H1 (cell line): ENCODE measurements around the gene EFR3B.

Experiments
- ASH2L ChIP-seq: fragments of 200-600, 300-600 bp; sonication (generic); IDR thresholded peaks from one replicate; pipeline ENCODE4 v1.7.1; 2017; ENCODE audit warnings: low read length
- CREB1 ChIP-seq: IDR thresholded peaks from 2 replicates; pipeline ENCODE4 v1.6.1; 2012; ENCODE audit warnings: inconsistent platforms
- CTCF ChIP-seq, 3 experiments: IDR thresholded peaks; 1 replicate in 2 of 3; 2 replicates in 1 of 3; pipeline versions ENCODE4 v1.5.1 to v1.6.1; 2011; ENCODE audit warnings: low read length in 3 of 3, mild to moderate bottlenecking in 3 of 3, inconsistent platforms in 2 of 3, low read depth in 1 of 3, moderate library complexity in 1 of 3; ENCODE audit not compliant: insufficient read depth in 1 of 3; ENCODE audit errors: control extremely low read depth in 1 of 3
- EGR1 ChIP-seq: IDR thresholded peaks from 2 replicates; pipeline ENCODE4 v1.6.1; 2011; ENCODE audit warnings: low read depth, low read length, borderline replicate concordance
- EP300 ChIP-seq, 2 experiments: IDR thresholded peaks; 1 replicate in 1 of 2; 2 replicates in 1 of 2; pipeline ENCODE4 v1.6.1; 2011 to 2012; ENCODE audit warnings: low read depth in 2 of 2, low read length in 2 of 2, mild to moderate bottlenecking in 2 of 2, borderline replicate concordance in 1 of 2, inconsistent platforms in 1 of 2, moderate library complexity in 1 of 2
- EZH2 ChIP-seq: fragments of 200-600 bp; sonication (generic); IDR thresholded peaks from 2 replicates; pipeline ENCODE4 v1.7.1; 2012; ENCODE audit warnings: low read depth, mild to moderate bottlenecking, moderate library complexity, low read length, inconsistent platforms; ENCODE audit not compliant: severe bottlenecking
- FOSL1 ChIP-seq: IDR thresholded peaks from 2 replicates; pipeline ENCODE4 v1.6.1; 2011; ENCODE audit warnings: mild to moderate bottlenecking, low read depth, low read length, moderate library complexity; ENCODE audit not compliant: insufficient read depth
- JUND ChIP-seq: IDR thresholded peaks from 2 replicates; pipeline ENCODE4 v1.6.1; 2011; ENCODE audit warnings: mild to moderate bottlenecking, improper control_type of control experiment, low read length
- PHF8 ChIP-seq: fragments of 200-600 bp; sonication (generic); conservative IDR thresholded peaks from 2 replicates; pipeline ENCODE4 v1.7.1; 2012; ENCODE audit warnings: low read depth, mild to moderate bottlenecking, inconsistent platforms, low read length, moderate library complexity
- POLR2A ChIP-seq, 2 experiments: IDR thresholded peaks; 1 replicate in 1 of 2; 2 replicates in 1 of 2; pipeline ENCODE4 v1.6.1; 2011; ENCODE audit warnings: low read depth in 2 of 2, low read length in 2 of 2, mild to moderate bottlenecking in 2 of 2; ENCODE audit errors: control extremely low read depth in 1 of 2
- POLR2AphosphoS5 ChIP-seq: IDR thresholded peaks from 2 replicates; pipeline ENCODE4 v1.6.1; 2011; ENCODE audit warnings: low read depth, low read length
- SUZ12 ChIP-seq: fragments of 200-600 bp; sonication (generic); IDR thresholded peaks from 2 replicates; pipeline ENCODE4 v1.6.1; 2012; ENCODE audit warnings: mild to moderate bottlenecking, inconsistent platforms, low read length, moderate library complexity, mixed read lengths
- TCF12 ChIP-seq: IDR thresholded peaks from 2 replicates; pipeline ENCODE4 v1.6.1; 2011; ENCODE audit warnings: low read depth, mild to moderate bottlenecking, low read length

DNA sequence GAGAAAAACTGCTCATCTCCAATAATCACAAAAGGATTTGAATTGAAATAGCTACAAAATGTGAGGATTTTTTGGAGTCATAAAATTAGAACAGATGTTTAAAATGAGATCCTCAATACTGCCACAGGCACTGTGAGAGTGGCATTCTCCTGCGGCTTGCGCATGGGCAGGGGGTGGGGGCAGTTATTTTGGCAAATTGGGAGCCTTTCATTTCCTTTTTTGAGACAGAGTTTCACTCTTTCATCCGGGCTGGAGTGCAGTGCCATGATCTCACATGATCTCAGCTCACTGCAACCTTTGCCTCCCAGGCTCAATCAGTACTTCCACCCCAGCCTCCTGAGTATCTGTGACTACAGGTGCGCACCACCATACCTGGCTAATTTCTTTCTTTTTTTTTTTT lies 84.1 kb downstream of the EFR3B start:
- TF ChIP-seq ASH2L (no peak), EZH2 (no peak), EGR1 (no peak), POLR2AphosphoS5 (no peak), EP300 (IDR thresholded peaks at IDR 0.05; ENCODE audit: borderline replicate concordance in 1 of 2, low read depth in 2 of 2, low read length in 2 of 2) (no peak), PHF8 (no peak), JUND (no peak), CTCF (IDR thresholded peaks at IDR 0.05; ENCODE audit: control extremely low read depth in 1 of 3, insufficient read depth in 1 of 3, low read depth in 1 of 3, low read length in 3 of 3) (no peak), POLR2A (IDR thresholded peaks at IDR 0.05; ENCODE audit: control extremely low read depth in 1 of 2, low read depth in 2 of 2, low read length in 2 of 2) (no peak), SUZ12 (no peak), CREB1 (no peak), TCF12 (no peak), FOSL1 (no peak)
